GM18517 (cell line): ENCODE data around the gene FSTL4.

Source experiments
- ATAC-seq: cut with Tn5 transposase; IDR thresholded peaks from one replicate; pipeline ENCODE4 v1.9.1; 2021; ENCODE audit warnings: mild to moderate bottlenecking, moderate library complexity; ENCODE audit not compliant: unreplicated experiment

Gene FSTL4

DNA sequence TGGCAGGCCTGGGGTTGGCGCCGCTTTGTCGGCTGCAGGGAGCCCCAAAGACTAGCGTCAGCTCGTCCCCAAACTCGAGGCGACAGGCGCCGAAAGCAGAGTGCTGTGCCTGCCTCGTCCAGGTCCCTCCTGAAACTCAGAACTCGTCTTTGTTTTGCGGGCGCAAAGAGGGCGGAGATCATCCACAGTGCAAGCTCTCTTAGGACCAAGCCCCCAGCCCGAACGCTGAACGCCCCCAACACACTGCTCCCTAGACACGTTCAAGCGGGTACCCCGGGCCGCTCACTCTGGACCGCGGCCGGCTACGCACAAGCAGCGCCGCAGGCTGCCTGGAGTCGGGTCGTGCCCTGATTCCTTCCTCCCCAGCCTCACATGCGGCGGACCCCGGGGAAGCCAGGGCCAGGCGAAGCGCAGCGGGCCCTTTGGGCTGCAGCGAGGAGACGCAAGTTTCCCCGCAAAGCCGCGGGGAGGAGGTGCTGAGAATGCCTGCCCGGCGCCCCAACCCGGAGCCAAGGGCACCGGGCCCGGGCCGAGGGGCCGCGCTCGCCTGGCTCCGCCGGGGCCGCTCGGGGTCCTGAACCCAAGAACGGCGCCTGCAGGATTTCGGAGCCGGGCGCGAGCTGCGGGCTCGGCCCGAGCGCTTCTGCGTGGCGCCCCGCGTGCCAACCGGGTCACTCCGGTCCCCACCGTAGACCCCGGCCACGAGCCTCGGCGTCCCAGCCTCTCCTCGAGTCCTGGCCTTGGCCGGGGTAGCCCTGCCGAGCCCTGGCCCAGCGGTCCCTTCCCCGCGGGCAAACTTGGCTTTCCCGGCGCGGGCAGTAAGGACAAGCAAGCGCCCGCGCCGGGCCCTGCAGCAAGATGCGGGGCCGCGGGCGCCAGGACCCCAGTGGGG, 738 bp downstream of the FSTL4 start:
- no peak for ATAC-seq

DNA sequence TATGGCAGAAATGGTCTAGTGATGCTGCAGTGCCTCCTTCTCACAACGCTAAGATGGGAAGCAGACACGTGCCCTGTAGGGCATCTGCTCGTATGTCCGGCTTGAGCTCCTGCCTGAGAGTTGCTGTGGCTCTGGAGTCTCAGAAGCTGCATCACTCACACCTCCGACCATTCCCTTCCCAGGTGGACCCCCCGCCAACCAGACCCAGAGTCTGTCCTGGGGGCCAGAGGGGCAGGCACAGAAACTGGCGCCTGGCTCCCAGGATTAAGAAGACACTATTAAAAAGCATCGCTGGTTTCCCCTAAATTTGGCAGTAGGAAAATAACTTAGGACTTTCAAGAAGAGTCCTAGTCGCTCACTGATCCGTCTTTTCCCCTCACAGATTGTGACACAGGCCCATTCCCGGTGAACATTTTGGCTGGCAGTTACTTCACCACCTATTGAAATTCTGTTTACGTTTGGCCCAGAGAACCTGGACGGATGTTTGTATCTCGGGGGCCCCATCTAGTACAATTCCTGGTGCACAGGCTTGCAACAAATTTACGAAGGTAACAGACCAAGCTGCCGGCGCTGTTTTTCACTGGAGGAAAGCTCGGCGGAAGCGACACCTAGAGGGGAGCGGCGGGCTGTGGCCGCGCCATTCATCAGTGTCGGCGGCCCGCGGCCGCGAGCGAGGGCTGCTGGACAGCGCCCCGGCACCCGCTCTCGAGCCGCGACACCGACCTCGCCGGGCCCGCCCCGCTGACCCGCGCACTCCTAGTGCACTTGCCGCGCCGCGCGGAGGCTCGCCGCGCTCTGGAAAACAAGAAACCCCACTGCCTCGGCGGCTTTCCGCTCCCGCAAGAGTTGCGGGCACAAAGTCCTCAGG, 1.6 kb downstream of the FSTL4 start:
- no peak for ATAC-seq

- no peak for ATAC-seq
These were observed 4.9 kb downstream of the FSTL4 start for GRCh38 chr5:133607451-133607850.

DNA sequence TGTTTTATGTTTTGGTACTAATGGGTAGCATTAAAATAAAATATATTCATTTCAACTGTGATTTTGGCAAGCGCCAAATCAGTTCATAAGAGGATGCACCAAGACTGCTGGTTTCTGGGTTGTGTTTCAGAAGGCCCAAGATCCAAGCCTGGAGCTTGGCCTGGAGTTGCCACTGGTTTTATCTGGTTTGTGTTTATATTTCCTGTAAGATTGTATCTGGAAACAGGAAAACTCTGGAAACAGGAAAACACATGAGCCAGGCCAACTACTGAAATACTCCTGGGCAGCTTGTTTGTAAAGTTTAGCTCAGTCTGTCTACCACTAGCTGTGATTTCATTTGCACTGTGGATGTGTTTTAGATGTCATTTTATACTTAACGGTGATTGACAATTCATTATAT, 5.5 kb downstream of the FSTL4 start:
- ATAC-seq: no peak

GRCh38 chr5:133605323-133605722, 7.0 kb downstream of the FSTL4 start:
- no peak for ATAC-seq

GRCh38 chr5:133603711-133604110, 8.6 kb downstream of the FSTL4 start:
- ATAC-seq: no peak

GRCh38 chr5:133602835-133603380, 9.4 kb downstream of the FSTL4 start:
- no peak for ATAC-seq

DNA sequence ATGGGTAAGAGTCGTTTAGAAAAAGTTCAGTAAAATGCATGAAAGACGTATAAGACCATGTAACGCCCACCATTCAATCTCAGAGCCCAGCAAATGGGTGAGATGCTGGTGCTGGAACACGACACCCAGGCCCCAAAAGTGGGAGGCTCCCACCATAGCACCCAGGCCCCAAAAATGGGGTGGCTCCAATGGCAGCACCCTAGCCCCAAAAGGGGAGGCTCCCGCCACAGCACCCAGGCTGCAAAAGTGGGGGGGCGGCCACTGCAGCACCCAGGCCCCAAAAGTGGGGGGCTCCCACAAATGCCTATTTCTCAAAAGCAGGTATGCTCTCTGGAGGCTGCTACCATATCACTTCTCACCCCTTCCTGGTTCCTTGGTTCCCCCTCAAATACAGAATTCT, 12.7 kb downstream of the FSTL4 start:
- ATAC-seq: no peak

DNA sequence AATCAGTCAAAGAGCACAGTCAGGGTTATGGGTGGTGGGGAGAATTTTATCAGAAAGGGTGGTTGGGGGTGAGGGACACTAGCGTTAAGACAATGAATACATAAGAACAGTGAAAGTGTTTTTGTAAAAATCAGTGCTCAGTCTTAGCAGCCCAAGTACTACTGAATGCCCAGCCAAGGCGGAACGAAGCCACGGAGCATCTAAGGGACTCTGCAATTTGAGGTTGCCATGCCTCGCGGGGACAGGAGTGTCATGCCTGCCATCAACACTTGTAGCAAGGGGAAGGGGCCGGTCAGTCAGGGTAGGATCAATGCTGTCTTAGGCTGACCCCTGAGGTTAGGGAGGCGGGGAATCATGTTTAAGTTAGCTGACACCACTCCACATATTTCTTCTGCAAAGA, 13.3 kb downstream of the FSTL4 start:
- ATAC-seq: no peak

GRCh38 chr5:133596049-133596448, 16.3 kb downstream of the FSTL4 start:
- ATAC-seq: no peak

DNA sequence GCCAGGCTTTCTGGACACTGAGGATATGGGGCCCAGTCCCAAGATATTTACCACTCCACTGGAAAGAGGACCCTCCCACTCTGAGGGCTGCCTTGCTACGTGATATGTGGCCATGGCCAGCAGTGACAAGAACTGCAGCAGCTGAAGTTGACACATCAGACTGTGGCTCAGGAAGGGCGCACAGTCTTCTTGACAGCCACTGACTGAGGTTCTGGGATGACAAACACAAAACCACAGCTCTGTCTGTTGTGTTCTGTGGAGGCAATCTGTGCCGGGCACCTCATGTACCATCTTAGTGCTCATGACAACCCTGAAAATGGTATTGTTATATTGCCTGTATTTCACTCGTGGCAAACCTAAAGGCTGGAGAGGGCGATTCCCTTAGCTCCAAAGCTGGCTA, 16.9 kb downstream of the FSTL4 start:
- ATAC-seq: no peak

- no peak for ATAC-seq
These were observed 23.1 kb downstream of the FSTL4 start for GRCh38 chr5:133589286-133589685.

DNA sequence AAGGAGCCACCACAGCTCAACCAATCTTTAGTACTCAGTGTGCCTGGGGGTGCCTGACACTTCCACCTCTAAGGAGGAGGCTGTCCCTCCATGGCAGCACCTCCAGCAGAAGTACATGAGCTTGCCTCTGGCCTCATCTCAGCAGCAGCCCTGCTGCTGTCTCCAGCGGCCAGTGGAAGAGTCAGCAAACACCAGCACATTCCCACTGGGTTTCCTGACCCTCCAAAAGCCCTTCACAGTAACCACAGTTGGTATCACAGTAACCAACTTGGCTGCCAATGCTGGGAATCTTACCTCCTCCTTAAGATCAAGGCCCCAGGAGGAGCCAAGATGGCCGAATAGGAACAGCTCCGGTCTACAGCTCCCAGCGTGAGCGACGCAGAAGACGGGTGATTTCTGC, 29.4 kb downstream of the FSTL4 start:
- ATAC-seq: no peak

DNA sequence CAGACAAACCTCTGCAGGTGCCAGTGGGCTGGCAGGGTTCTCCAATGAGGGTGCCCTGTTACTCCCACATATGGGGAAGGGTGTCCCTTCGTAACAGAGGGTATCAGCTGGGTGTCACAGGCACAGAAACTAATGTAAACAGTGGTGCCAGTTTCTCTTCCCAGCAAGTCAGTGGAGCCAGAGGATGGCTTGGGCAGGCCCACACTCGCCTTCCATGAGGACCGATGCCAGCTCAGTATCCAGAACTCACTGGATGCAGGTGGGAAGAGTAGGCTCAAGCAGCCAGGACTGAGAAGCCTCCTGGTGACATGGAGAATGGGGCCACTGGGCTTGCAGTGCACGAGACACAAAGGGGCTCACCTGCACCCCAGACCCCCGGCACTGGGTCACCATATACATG, 30.4 kb downstream of the FSTL4 start:
- no peak for ATAC-seq

GRCh38 chr5:133581348-133581747, 31.0 kb downstream of the FSTL4 start:
- ATAC-seq: no peak

- no peak for ATAC-seq
These were observed 31.7 kb downstream of the FSTL4 start for GRCh38 chr5:133580618-133581017.

- no peak for ATAC-seq
These were observed 32.6 kb downstream of the FSTL4 start for GRCh38 chr5:133579766-133580165.

GRCh38 chr5:133569347-133569746, 43.0 kb downstream of the FSTL4 start:
- no peak for ATAC-seq

DNA sequence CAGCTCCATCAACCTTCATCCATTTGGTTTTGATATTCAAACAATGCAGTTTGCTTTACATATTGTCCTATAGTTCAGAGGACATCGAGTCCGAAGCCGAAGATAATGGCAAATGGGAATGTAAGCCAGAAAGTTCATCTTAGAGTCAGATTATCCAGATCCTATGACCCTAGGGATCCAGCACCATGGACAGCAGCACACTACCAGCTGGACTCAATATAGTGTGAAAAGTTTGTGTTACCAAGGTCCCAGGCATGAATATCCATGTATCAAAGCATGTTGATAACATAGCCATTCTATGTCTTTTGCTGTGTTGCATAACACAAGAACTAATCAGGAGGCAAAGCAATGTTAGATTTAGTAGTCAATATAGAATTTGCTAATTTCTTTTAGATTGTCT, 46.3 kb downstream of the FSTL4 start:
- ATAC-seq: no peak

DNA sequence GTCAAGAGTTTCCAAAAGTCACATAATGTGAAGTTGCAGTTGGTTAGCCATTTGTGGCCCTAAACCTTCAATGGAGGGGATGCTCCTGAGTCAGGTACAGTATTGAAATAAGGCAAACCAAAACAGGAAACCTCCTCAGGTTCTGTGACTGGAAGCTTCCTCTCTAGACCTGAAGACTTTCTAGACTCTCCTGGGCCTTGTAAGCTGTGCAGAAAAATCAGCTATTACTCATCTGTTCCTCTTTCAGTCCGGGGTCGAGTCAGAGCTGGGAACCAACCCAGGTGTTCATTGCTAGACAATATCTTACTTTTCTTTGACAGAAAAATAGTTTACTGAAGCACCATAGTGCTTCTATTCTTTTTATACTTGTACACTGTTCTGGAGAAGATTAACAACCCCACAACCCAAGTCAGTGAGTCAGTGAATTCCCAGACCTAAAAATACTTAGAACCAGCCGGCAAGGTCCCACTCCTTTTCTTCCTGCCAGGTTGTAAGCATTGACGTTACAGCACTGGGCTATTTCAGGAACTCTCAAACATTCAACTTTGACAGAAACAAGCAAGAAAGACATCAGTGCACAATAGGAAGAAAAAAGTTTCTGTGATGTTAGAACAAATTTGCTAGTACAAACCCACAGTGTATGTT, 47.3 kb downstream of the FSTL4 start:
- ATAC-seq: no peak

DNA sequence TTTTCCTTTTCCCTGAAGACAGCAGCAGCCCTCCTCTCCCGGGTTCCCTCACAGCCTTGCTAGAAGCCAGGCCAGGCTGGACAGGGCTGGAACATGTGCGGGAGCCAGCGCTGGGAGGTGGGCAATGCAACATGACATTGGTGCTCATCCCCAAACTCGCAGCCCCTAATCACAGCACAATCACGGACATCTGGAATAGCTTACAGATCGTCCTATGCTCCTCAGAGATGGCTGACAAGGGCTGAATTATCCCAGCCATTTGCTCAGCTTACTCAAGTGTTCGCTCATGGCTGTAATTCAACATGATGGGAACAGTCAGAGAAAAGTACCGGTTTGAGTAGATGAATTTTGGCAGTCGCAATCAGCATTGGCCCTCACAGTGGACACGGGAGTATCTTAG, 49.8 kb downstream of the FSTL4 start:
- ATAC-seq: no peak
